IMR-90 (cell line): ENCODE measurements around the gene SHC4. TPM values are rescaled to one million over a fixed set of nuclear protein-coding genes. Genes with fewer than 3 reads are reported as not detected.
A peak's percentile ranks its signal among the peaks of the same experiment; 100 is the strongest.

Experiments used
- ATAC-seq: fragments of 200-7000 bp; cut with Tn5 transposase; 2 replicates; pipeline ENCODE4 v1.9.1; 2020; ENCODE audit warnings: low read depth, mild to moderate bottlenecking, moderate library complexity
- BruUV-seq: library from RNA; stranded (reverse); fragments of 400-500 nt; replicated peaks from 2 replicates; lab custom pipeline; 2021; lab: Mats Ljungman, UMichigan
- CTCF ChIA-PET: fragments of 300-600 bp; formaldehyde crosslinking; extraction: SDS; loops from one replicate; lab custom pipeline; 2021; ENCODE audit warnings: antibody characterized with exemption; lab: Yijun Ruan, JAX
- POLR2A ChIA-PET: fragments of 300-600 bp; sonication (Branson Sonifier 250); formaldehyde crosslinking; loops from one replicate; lab custom pipeline; 2022; ENCODE audit warnings: antibody characterized with exemption; ENCODE audit not compliant: unreplicated experiment; lab: Charles Lee
- DNase-seq: peaks from one replicate; pipeline ENCODE4 v3.0.0; 2013
- H2AFZ ChIP-seq: replicated peaks from 2 replicates; pipeline ENCODE3; 2013; ENCODE audit warnings: low read length, mild to moderate bottlenecking; ENCODE audit not compliant: poor library complexity
- H2AK5ac ChIP-seq: 2 replicates; pipeline ENCODE4 v1.6.1; 2013; ENCODE audit warnings: low read depth, low read length, inconsistent platforms
- H2AK9ac ChIP-seq: replicated peaks from 2 replicates; pipeline ENCODE3; 2013; ENCODE audit warnings: mild to moderate bottlenecking, low read depth, low read length, moderate library complexity; ENCODE audit not compliant: poor library complexity
- H2BK120ac ChIP-seq: 2 replicates; pipeline ENCODE4 v1.6.1; 2013; ENCODE audit warnings: low read depth, low read length, inconsistent platforms
- H2BK15ac ChIP-seq: 3 replicates; pipeline ENCODE4 v1.6.1; 2013; ENCODE audit warnings: low read depth, low read length, inconsistent platforms
- H2BK20ac ChIP-seq: 2 replicates; pipeline ENCODE4 v1.6.1; 2013; ENCODE audit warnings: low read depth, mild to moderate bottlenecking, inconsistent platforms, low read length, moderate library complexity
- H2BK5ac ChIP-seq: 2 replicates; pipeline ENCODE4 v1.6.1; 2013; ENCODE audit warnings: mild to moderate bottlenecking, low read depth, low read length, inconsistent platforms; ENCODE audit not compliant: poor library complexity, severe bottlenecking
- H3K14ac ChIP-seq: replicated peaks from 2 replicates; pipeline ENCODE4 v1.6.1; 2013; ENCODE audit warnings: low read depth, low read length, inconsistent platforms
- H3K18ac ChIP-seq: 2 replicates; pipeline ENCODE4 v1.6.1; 2013; ENCODE audit warnings: low read depth, low read length, control low read depth
- H3K23ac ChIP-seq: 2 replicates; pipeline ENCODE4 v1.6.1; 2013; ENCODE audit warnings: low read depth, low read length, inconsistent platforms
- H3K27ac ChIP-seq: 2 replicates; pipeline ENCODE4 v1.5.1; 2013; ENCODE audit warnings: mild to moderate bottlenecking, control low read depth, low read length; ENCODE audit not compliant: insufficient read depth
- H3K27me3 ChIP-seq: 2 replicates; pipeline ENCODE4 v1.6.1; 2013; ENCODE audit warnings: low read length; ENCODE audit not compliant: control insufficient read depth, insufficient read depth
- H3K36me3 ChIP-seq: 2 replicates; pipeline ENCODE4 v1.6.1; 2013; ENCODE audit warnings: low read length, mixed read lengths; ENCODE audit not compliant: control insufficient read depth, insufficient read depth
- H3K4ac ChIP-seq: 2 replicates; pipeline ENCODE4 v1.6.1; 2013; ENCODE audit warnings: low read depth, low read length, inconsistent platforms
- H3K4me1 ChIP-seq: 2 replicates; pipeline ENCODE4 v1.6.1; 2013; ENCODE audit warnings: low read length, mixed read lengths; ENCODE audit not compliant: control insufficient read depth, insufficient read depth
- H3K4me2 ChIP-seq: 2 replicates; pipeline ENCODE4 v1.6.1; 2013; ENCODE audit warnings: low read depth, mild to moderate bottlenecking, control low read depth, low read length, moderate library complexity
- H3K4me3 ChIP-seq: 2 replicates; pipeline ENCODE4 v1.5.1; 2013; ENCODE audit warnings: low read depth, mild to moderate bottlenecking, control low read depth, low read length, moderate library complexity; ENCODE audit not compliant: insufficient read depth
- H3K56ac ChIP-seq: 2 replicates; pipeline ENCODE4 v1.6.1; 2013; ENCODE audit warnings: low read length, inconsistent platforms; ENCODE audit not compliant: insufficient read depth; ENCODE audit errors: extremely low read depth
- H3K79me1 ChIP-seq, 2 experiments: 2 replicates each; pipeline ENCODE4 v1.6.1; 2013; ENCODE audit warnings: low read length in 2 of 2, inconsistent platforms in 1 of 2, low read depth in 1 of 2
- H3K9ac ChIP-seq: 2 replicates; pipeline ENCODE4 v1.6.1; 2013; ENCODE audit warnings: low read depth, low read length, control low read depth
- H3K9me1 ChIP-seq: 2 replicates; pipeline ENCODE4 v1.6.1; 2013; ENCODE audit warnings: low read length, inconsistent platforms; ENCODE audit not compliant: insufficient read depth
- H3K9me3 ChIP-seq: 2 replicates; pipeline ENCODE4 v1.6.1; 2013; ENCODE audit warnings: low read length; ENCODE audit not compliant: control insufficient read depth, insufficient read depth
- H4K20me1 ChIP-seq: 2 replicates; pipeline ENCODE4 v1.6.1; 2013; ENCODE audit warnings: low read length, inconsistent platforms; ENCODE audit not compliant: insufficient read depth
- H4K5ac ChIP-seq: 2 replicates; pipeline ENCODE4 v1.6.1; 2013; ENCODE audit warnings: mild to moderate bottlenecking, low read depth, low read length, control low read depth
- H4K8ac ChIP-seq, 2 experiments: 2 replicates each; pipeline ENCODE4 v1.6.1; 2013; ENCODE audit warnings: low read depth in 2 of 2, low read length in 2 of 2, control low read depth in 1 of 2, inconsistent platforms in 1 of 2
- H4K91ac ChIP-seq: 2 replicates; pipeline ENCODE4 v1.6.1; 2013; ENCODE audit warnings: low read depth, low read length, inconsistent platforms; ENCODE audit not compliant: insufficient read depth
- BHLHE40 ChIP-seq: fragments of 150-350 bp; IDR thresholded peaks from 2 replicates; pipeline ENCODE4 v1.6.1; 2016; ENCODE audit warnings: mild to moderate bottlenecking, low read depth, low read length
- CHD1 ChIP-seq: IDR thresholded peaks from 2 replicates; pipeline ENCODE4 v1.6.1; 2012; ENCODE audit warnings: low read depth, low read length, improper control_type of control experiment
- CTCF ChIP-seq: conservative IDR thresholded peaks from 2 replicates; pipeline ENCODE4 v1.5.1; 2012; ENCODE audit warnings: mild to moderate bottlenecking, low read depth, low read length, improper control_type of control experiment
- ELK1 ChIP-seq: fragments of 150-350 bp; IDR thresholded peaks from 2 replicates; pipeline ENCODE4 v1.6.1; 2016; ENCODE audit warnings: low read depth, mild to moderate bottlenecking, low read length, moderate library complexity, borderline replicate concordance
- FOS ChIP-seq: fragments of 150-350 bp; IDR thresholded peaks from 2 replicates; pipeline ENCODE4 v1.6.1; 2016; ENCODE audit warnings: low read depth, low read length
- MAFK ChIP-seq: IDR thresholded peaks from 2 replicates; pipeline ENCODE4 v1.6.1; 2012; ENCODE audit warnings: low read depth, low read length, improper control_type of control experiment
- MAZ ChIP-seq: IDR thresholded peaks from 2 replicates; pipeline ENCODE4 v1.6.1; 2012; ENCODE audit warnings: low read depth, mild to moderate bottlenecking, low read length, improper control_type of control experiment, moderate library complexity, borderline replicate concordance
- MXI1 ChIP-seq: IDR thresholded peaks from 2 replicates; pipeline ENCODE4 v1.6.1; 2012; ENCODE audit warnings: low read depth, mild to moderate bottlenecking, low read length, moderate library complexity, borderline replicate concordance
- NFE2L2 ChIP-seq: fragments of 150-350 bp; IDR thresholded peaks from 2 replicates; pipeline ENCODE4 v1.6.1; 2016; ENCODE audit warnings: low read depth, mild to moderate bottlenecking, low read length
- POLR2A ChIP-seq: IDR thresholded peaks from 2 replicates; pipeline ENCODE4 v1.6.1; 2012; ENCODE audit warnings: mild to moderate bottlenecking, low read depth, low read length
- RAD21 ChIP-seq: IDR thresholded peaks from 2 replicates; pipeline ENCODE4 v1.6.1; 2012; ENCODE audit warnings: low read length, improper control_type of control experiment
- RCOR1 ChIP-seq: IDR thresholded peaks from 2 replicates; pipeline ENCODE4 v1.6.1; 2012; ENCODE audit warnings: mild to moderate bottlenecking, low read length, improper control_type of control experiment; ENCODE audit not compliant: insufficient replicate concordance
- RFX5 ChIP-seq: IDR thresholded peaks from 2 replicates; pipeline ENCODE4 v1.8.0; 2012; ENCODE audit warnings: low read depth, mild to moderate bottlenecking, low read length, moderate library complexity
- SMC3 ChIP-seq: fragments of 150-350 bp; IDR thresholded peaks from 2 replicates; pipeline ENCODE4 v1.6.1; 2016; ENCODE audit warnings: low read depth, mild to moderate bottlenecking, antibody characterized with exemption, low read length, moderate library complexity
- USF2 ChIP-seq: fragments of 150-350 bp; IDR thresholded peaks from 2 replicates; pipeline ENCODE4 v1.6.1; 2017; ENCODE audit warnings: mild to moderate bottlenecking, antibody characterized with exemption, low read length, low read depth
- WGBS, 2 experiments: methylation state at CpG; one replicate each; pipeline versions ENCODE4 v1.1.5 to v1.1.7; 2013; ENCODE audit warnings: missing lambda C conversion rate in 2 of 2; ENCODE audit not compliant: insufficient read length in 1 of 2; ENCODE audit errors: extremely low coverage in 2 of 2; 5-methylcytosine and 5-hydroxymethylcytosine counted together
- dilution Hi-C: fragments of 300-500 bp; cut with HindIII; formaldehyde crosslinking; loops from one replicate; pipeline ENCODE4 v1.14.3; 2018; ENCODE audit warnings: low sequenced_read_pairs; ENCODE audit not compliant: unreplicated experiment
- in situ Hi-C: fragments of 300-500 bp; cut with MboI; formaldehyde crosslinking; loops from 3 replicates; pipeline ENCODE4 v1.14.3; 2019; ENCODE audit warnings: low sequenced_read_pairs, inconsistent platforms, mixed read lengths
- intact Hi-C: fragments of 100-400 bp; cut with micrococcal nuclease; formaldehyde crosslinking; loops from 2 replicates; pipeline ENCODE4 v1.10.0; 2022
- polyA plus RNA-seq, 3 experiments: library from polyadenylated mRNA; depleted of rRNA; stranded (reverse); fragments of >200 nt; gene quantifications; 2 replicates each; pipeline ENCODE4 v1.2.3, GENCODE V29; 2012; ENCODE audit warnings: low replicate concordance in 1 of 3
- total RNA-seq: library from RNA; depleted of rRNA; stranded (reverse); fragments of >200 nt; gene quantifications from 2 replicates; pipeline ENCODE4 v1.2.3, GENCODE V29; 2012

SHC4 gene
- total and polyA plus RNA-seq, 2 of the 4 experiments (the other 2 are of a cell fraction), result 0.91 to 2.7 TPM

- H3K4me2 ChIP-seq, result no peak overlapping the region
- no peak overlapping the region for H4K5ac ChIP-seq
- no peak overlapping the region for H3K27ac ChIP-seq
- H3K9me1 ChIP-seq, result peaks cover 10% of the 10 kb centered on the region
- no peak overlapping the region for H3K18ac ChIP-seq
- CTCF ChIA-PET, result interaction anchor here (0.6 to 1.4 kb wide), 3 partner anchors 12 to 164 kb away, joined by 3 to 4 read pairs (median 3); no protein-coding TSS in a partner anchor
- H3K9ac ChIP-seq, result no peak overlapping the region
- intact Hi-C loops (loop anchor here (5.0 kb wide), 2 partner anchors 80 to 445 kb away; no protein-coding TSS in a partner anchor), in situ Hi-C loops (no loop called here), dilution Hi-C loops (no loop called here)
- no peak for ATAC-seq
- no peaks in the 10 kb centered on the region for H4K20me1 ChIP-seq
- POLR2A ChIA-PET, result no interaction called here
- H2AK9ac ChIP-seq, result no peak overlapping the region
- WGBS, 2 experiments, result no CpG with 5 or more reads among the region's 3 CpGs
- H2BK15ac ChIP-seq, result no peak overlapping the region
- no peak overlapping the region for H3K4ac ChIP-seq
- no peaks in the 10 kb centered on the region for H3K9me3 ChIP-seq
- peaks cover 2% of the 10 kb centered on the region; the same call in 1 of the 2 replicates for H3K36me3 ChIP-seq
- no peak overlapping the region for H2BK5ac ChIP-seq
- H2BK20ac ChIP-seq, result no peak overlapping the region
- H4K8ac ChIP-seq, result no peak overlapping the region
- no peak overlapping the region for H2AFZ ChIP-seq
- no peak overlapping the region for H2BK120ac ChIP-seq
- H2AK5ac ChIP-seq, result 0 out of 2 replicates have a peak overlapping the region, but pooled peaks have one; percentile 7
- H3K4me1 ChIP-seq, result peaks cover under 1% of the 10 kb centered on the region; the same call in 1 of the 2 replicates
- no peak for DNase-seq
- H3K23ac ChIP-seq, result no peak overlapping the region
- no peak overlapping the region for H3K14ac ChIP-seq
- H3K56ac ChIP-seq, result no peak overlapping the region
- TF ChIP-seq POLR2A, result no peak
- no peak for TF ChIP-seq SMC3
- no peak for TF ChIP-seq RFX5
- TF ChIP-seq MXI1, result no peak
- no peak for TF ChIP-seq RCOR1
- TF ChIP-seq NFE2L2, result no peak
- TF ChIP-seq CTCF, result no peak
- no peak for TF ChIP-seq ELK1
- no peak for TF ChIP-seq MAZ
- no peak for TF ChIP-seq CHD1
- no peak for TF ChIP-seq RAD21
- TF ChIP-seq USF2, result no peak
- TF ChIP-seq FOS, result no peak
- no peak for TF ChIP-seq BHLHE40
- TF ChIP-seq MAFK, result no peak
- no peak overlapping the region for H4K91ac ChIP-seq
- no TSS peak for BruUV-seq
- H3K27me3 ChIP-seq, result no peaks in the 10 kb centered on the region
- peaks cover 32 to 57% of the 10 kb centered on the region in 2 experiments for H3K79me1 ChIP-seq
- H3K4me3 ChIP-seq, result no peak overlapping the region
Observed at GRCh38 chr15:48802257-48802656, 161.5 kb downstream of the SHC4 start.
